HCEC 1CT (cell line): ENCODE measurements around the gene LAMA3.
A peak's percentile ranks its signal among the peaks of the same experiment; 100 is the strongest.
"Not testable (repeated sequence)": the region's sequence is repeated elsewhere in the genome, so short reads cannot be mapped to it uniquely, and the experiment has no call there.

Experiments used
- DNase-seq: peaks from one replicate; pipeline ENCODE4 v3.0.0-alpha.2; 2017

LAMA3 gene

GRCh38 chr18:23735021-23735464, 45.8 kb downstream of the LAMA3 start:
- no peak for DNase-seq

- no peak for DNase-seq
Observed at GRCh38 chr18:23737578-23737977, 48.3 kb downstream of the LAMA3 start.

GRCh38 chr18:23738151-23738550, 48.9 kb downstream of the LAMA3 start:
- no peak for DNase-seq

DNA sequence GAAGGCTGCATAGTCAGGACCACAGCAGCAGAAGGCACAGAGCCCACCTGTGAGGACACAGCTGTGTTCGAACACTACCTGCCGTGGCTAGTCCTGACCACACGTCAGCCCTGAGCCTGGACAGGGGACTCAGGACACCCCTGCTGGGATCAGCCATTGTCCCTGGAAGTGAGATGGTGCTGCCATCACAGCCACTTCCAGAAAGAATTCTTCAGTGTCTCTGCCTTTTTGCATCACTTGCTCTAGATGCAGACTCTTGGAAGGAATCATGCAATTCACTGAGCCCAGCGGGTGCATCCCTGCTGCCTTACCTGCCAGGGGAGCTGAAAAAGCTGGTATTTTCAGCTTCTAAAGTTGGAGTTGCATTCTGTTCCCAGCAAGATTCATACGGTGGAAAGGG, 49.3 kb downstream of the LAMA3 start:
- DNase-seq = no peak

DNA sequence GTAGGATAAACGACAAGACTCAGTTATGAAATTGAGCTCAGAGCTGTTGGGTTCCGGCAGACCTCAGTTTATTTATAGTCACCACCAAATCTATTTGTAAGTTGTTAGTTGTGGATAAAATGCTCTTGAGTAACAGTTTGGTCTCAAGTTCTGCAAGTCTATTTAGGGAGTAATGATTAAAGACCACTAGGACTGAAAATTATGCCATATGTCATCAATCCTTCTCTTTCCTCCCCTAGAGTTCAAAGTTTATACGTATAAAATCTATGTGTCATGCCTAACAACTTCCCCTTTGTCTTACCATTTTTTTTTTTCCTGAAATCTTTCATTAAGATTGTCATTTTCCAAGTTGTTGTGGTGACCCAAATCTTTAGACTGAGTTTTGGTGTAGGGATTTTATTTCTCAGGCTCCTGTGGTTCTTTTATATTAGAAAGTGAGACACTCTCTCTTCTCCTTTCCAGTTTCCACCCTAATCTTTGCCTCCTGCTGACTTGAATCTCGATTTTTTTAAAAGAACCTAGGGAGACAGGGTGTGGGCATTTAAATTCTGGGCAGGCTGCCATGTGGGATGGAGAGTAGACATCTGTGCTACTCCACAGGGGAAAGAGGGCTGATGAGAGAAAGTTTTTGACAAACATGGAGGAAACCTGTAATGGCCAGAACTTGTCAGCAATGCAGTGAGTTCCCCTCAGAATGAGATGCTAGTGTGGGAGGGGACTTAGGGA, 51.0 kb downstream of the LAMA3 start:
- DNase-seq = peak; percentile 41

DNA sequence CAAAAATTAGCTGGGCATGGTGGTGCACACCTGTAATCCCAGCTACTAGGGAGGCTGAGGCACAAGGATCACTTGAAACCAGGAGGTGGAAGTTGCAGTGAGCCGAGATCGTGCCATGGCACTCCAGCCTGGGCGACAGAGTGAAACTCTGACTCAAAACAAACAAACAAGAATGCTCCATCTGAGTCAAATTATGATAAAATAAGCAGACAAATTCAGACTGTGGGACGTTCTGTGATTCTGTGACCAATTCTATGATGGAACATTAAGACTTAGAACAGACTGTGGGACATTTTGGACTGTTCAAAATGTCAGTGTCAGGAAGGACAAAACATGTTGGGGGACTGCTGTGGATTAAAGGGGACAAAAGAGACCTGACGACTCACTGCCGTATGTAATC, 52.7 kb downstream of the LAMA3 start:
- not testable (repeated sequence) for DNase-seq

GRCh38 chr18:23743733-23744333, 54.6 kb downstream of the LAMA3 start:
- DNase-seq = no peak

DNA sequence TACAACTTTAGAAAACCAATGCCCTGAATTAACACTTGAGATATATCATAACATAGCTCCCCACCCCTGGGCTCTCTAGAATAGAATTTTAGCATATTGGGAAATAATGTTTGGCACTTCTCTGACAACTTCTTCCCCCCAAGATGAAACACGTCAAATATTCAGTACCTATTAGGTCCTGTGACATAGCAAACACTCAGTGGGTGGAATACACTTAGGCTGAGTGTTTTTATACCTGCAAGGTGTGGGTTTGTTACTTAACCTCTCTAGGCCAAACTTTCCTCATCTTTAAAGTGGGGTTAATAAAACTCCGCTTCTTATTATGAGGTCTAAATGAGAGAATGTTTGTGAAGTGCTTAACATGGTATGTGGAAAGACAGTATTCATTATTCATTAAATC, 56.1 kb downstream of the LAMA3 start:
- no peak for DNase-seq

- no peak for DNase-seq
Observed at GRCh38 chr18:23746851-23747250, 57.6 kb downstream of the LAMA3 start.

DNA sequence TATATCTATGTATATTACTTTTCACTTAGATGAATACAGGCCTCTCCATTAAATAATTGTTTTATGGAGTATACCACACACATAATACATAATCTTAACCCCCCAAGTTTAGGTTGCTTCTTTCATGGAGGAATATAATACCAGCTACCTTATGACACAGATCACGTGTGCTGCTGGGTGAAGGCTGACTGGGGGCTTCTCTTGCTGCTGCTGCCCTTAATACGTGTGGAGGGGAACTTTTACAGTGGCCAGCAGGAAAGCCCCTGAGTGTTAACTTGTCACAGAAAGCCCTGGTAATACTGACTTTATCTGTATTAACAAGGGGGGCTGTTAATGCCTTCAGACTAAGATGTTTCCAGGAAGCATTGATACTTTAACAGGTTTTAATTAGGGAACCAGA, 63.1 kb downstream of the LAMA3 start:
- DNase-seq = no peak

DNA sequence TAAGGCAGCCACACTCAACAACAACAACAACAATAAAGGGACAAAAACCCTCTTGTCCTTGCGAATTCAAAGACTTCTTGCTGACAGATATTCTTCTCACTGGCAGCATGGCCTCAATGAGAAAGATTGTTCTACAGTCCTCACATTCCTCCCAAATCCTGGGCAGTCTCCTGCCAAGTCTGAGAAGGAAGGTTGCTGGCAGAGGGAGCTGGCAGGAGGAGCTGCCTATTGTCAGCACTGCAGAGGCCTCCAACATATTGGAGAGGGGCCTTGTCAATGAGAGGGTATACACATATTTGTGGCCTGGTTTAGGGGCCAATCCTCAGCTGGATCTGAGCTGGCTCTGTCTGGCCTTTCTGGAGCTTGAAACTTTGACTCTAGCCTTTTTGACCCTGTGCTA, 63.5 kb downstream of the LAMA3 start:
- no peak for DNase-seq

DNA sequence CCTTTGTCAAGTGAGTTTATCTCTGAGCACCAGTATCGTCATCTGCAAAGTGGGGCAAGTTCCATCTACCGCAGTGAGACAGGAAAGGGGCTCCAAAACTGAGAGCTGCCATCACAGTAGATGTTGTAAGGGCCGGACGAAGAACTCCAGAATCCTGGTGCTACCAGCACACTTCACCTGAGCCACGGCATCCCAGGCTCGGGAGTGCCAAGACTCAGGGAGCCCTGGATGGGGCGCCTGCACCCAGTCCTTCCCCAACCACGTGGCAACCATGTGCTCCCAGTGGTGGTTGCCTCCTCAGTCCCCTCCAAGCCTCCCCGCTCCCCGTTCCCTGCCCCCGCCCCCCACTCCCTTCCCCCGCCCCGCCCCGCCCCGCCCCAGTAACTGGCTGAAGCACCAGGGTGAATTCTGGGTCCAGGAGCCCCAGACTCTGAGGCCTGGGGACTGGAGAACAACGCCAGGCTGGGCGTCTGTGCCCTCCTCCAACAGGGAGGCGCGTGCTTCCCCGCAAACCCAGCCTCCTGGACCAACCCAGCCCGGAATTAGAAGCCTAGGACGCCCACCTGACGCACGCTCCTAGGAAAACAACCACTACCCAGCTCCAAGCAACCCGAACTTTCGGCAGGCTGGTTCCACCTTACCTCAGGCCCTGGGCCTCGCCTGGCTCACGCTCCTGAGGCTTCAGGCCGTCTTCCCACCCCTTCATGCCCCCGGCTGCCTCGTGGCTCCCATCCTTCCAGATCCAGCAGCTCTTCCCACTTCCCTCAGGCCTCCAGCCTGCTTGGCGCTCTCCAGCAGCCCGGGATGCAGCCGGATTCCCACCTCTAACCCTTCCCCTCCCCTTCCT, 67.6 kb downstream of the LAMA3 start:
- DNase-seq = no peak

GRCh38 chr18:23757437-23757733, 68.1 kb downstream of the LAMA3 start:
- no peak for DNase-seq

DNA sequence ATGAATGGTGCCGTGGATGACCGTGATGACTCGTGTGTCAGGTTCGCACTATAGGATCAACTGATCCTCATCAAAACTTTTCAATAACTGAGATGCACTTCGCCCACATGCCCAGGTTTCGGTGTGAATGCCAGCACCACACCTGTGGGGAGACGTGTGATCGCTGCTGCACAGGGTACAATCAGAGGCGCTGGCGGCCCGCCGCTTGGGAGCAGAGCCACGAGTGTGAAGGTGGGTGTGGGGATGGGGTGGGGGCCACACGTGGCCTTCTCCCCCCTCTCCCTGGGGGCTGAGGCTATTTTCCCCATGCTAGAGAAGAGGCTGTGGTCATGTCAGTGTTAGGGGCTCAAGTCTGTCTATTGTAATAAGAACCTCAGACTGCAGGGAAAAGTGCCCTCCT, 69.0 kb downstream of the LAMA3 start:
- no peak for DNase-seq

DNA sequence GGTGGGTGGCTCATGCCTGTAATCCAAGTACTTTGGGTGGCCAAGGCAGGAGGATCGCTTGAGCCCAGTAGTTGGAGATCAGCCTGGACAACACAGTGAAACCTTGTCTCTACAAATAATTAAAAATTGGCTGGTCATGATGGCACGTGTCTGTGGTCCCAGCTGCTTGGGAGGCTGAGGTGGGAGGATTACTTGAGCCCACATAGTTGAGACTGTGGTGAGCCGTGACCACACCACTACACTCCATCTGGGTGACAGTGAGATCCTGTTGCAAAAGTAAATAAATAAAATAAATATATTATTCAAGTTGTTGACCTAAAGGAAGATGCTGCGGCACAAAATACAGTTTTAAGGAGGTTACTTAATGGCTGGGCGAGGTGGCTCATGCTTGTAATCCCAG, 72.7 kb downstream of the LAMA3 start:
- no peak for DNase-seq

DNA sequence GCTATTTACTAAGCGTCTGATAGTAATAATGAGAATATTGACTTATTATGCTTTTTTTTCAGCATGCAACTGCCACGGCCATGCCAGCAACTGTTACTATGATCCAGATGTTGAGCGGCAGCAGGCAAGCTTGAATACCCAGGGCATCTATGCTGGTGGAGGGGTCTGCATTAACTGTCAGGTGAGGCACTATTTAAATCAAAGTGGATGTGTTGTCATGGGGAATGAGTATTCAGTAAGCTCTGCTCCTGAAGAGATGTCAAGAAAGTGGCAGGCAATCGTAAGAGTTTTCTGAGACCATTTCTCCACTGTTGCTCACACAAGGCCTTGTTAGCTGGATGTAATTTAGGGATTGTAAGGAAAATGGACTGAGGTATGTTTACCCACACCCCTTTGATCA, 74.1 kb downstream of the LAMA3 start:
- DNase-seq = no peak

GRCh38 chr18:23765931-23766330, 76.7 kb downstream of the LAMA3 start:
- no peak for DNase-seq

DNA sequence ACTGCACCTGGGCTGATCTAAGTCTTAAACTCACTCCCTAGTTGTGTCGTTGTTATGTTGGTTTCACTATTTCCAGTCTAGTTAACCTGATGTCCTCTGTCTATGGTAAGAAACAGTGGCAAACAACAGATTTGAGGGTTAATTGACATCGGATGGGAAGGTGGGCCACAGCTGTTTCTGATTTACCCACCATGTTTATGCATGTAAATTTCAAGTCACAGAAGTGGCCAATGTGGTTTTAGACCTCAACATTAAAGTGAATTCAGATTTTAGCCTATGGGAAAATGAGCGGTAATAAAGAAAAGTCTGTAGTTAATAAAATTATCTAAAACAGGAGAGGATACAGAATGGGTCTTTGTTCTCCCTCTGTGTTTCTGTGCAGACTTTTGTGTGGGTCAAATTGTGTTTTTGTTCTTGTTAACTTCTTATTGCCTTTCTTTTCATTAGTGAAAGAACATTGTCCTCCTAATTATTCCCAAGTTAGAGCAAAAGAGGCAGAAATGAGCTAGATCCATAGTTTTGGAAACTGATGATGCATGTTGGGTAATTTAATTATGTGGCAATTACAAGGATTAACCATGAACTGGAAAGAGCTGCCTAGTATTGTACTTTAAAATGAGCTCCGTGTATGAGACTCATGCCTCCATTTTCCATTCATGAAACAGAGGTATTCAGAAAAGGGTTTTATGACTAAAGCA, 83.2 kb downstream of the LAMA3 start:
- no peak for DNase-seq

- no peak for DNase-seq
Observed at GRCh38 chr18:23776306-23776705, 87.1 kb downstream of the LAMA3 start.

GRCh38 chr18:23778828-23779227, 89.6 kb downstream of the LAMA3 start:
- no peak for DNase-seq

- peak; percentile 12 for DNase-seq
Observed at GRCh38 chr18:23779696-23780303, 90.5 kb downstream of the LAMA3 start.

GRCh38 chr18:23784832-23785245, 95.6 kb downstream of the LAMA3 start:
- DNase-seq = peak; percentile 81

DNA sequence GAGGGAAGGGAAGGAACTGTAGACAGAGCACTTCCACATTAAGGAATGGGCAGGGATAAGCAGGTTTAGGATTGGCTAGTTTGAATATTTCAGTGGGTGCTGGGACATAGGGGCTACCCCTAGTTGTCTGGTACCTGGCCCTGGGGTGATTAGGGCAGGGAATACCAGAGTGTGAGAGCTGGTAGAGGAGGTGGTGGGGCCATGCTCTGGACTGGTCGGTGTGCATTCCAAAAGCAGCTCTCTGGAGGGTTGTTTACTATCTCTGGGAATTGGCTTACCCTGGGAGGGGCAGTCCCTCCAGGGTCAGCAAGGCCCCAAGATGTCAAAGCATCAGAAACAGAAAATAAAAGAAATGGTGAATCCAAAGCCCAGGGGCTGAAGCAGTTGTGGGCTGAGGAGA, 103.8 kb downstream of the LAMA3 start:
- no peak for DNase-seq
